ENCODE data around the gene MFF. TPM values are rescaled to one million over a fixed set of nuclear protein-coding genes. Genes with fewer than 3 reads are reported as not detected.

Gene MFF
- total and polyA plus RNA-seq, 4 experiments from 2014 or later: 58.0 to 159 (median 93.6) TPM

DNA sequence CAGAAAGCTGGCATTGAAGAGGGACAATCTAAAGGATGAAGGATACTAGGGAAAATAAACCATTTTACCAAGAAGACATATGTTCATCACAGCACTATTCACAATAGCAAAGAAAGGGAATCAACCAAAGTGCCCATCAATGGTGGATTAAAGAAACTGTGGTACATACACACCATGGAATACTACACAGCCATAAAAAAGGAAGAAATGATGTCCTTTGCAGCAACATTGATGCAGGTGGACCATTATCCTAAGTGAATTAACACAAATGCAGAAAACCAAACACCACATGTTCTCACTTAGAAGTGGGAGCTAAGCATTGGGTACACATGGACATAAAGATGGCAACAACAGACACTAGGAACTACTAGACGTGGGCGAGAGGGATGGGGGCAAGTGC lies 7.2 kb upstream of the MFF start:
- CTCF ChIA-PET (ENCODE audit: partially characterized antibody): no interaction called here
- Mint-ChIP-seq H3K27ac (no peak overlapping the region), H3K4me1 (peaks cover 0 to 5% (median under 1%) of the 10 kb centered on the region in 4 donors), H3K36me3 (peaks cover 0 to 3% of the 10 kb centered on the region in 2 donors), H3K27me3 (peaks cover 4 to 6% of the 10 kb centered on the region in 2 donors), H3K4me3 (no peak overlapping the region), H3K9me3 (peaks cover 0 to 7% (median 0%) of the 10 kb centered on the region in 8 donors)
- H3K27me3 ChIP-seq (ENCODE audit: insufficient read depth, low read length): no peaks in the 10 kb centered on the region
- no peak for DNase-seq
- H3K27ac ChIP-seq (ENCODE audit: low read depth, low read length): no peak overlapping the region
- no peaks in the 10 kb centered on the region for H3K9me3 ChIP-seq (ENCODE audit: control insufficient read depth in 1 of 2, low read length in 2 of 2)
- H3K4me1 ChIP-seq (ENCODE audit: insufficient read depth, low read length): no peaks in the 10 kb centered on the region
- intact Hi-C loops (cut with micrococcal nuclease): no loop called here
- no peak overlapping the region for H3K4me3 ChIP-seq (ENCODE audit: low read length in 2 of 2)
- POLR2A ChIA-PET (ENCODE audit: partially characterized antibody): no interaction called here
- H3K36me3 ChIP-seq (ENCODE audit: insufficient read depth, low read length): no peaks in the 10 kb centered on the region

DNA sequence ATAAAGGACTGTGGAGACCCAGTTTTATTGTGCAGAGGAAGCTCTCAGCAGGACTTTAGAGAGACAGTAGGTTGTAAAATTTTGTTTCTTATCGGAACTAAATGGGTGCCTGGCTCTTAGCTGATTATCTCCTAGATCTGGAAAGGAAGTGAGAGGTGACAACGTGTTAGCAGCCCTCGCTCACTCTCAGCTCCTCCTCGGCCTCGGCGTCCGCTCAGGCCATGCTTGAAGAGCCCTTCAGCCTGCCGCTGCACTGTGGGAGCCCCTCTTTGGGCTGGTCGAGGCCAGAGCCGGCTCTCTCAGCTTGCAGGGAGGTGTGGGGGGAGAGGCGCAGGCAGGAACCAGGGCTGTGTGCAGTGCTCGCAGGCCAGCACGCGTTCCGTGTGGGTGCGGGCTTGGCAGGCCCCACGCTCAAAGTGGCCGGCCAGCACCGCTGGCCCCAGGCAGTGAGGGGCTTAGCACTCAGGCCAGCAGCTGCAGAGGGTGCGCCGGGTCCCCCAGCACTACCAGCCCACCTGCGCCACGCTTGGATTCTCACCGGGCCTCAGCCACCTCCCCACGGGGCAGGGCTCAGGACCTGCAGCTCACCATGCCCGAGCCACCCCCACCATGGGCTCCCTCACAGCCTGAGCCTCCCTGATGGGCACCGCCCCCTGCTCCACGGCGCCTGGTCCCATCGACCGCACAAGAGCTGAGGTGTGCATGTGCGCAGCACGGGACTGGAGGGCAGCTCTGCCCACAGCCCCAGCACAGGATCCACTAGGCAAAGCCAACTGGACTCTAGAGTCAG lies 4.6 kb upstream of the MFF start:
- H3K27me3 Mint-ChIP-seq: peaks cover 4 to 6% of the 10 kb centered on the region in 2 donors
- no peak overlapping the region for H3K27ac Mint-ChIP-seq
- Histone ChIP-seq H3K36me3 (ENCODE audit: insufficient read depth, low read length) (no peaks in the 10 kb centered on the region), H3K4me1 (ENCODE audit: insufficient read depth, low read length) (peaks cover 10% of the 10 kb centered on the region), H3K27ac (ENCODE audit: low read depth, low read length) (no peak overlapping the region), H3K9me3 (ENCODE audit: control insufficient read depth in 1 of 2, low read length in 2 of 2) (no peaks in the 10 kb centered on the region), H3K4me3 (ENCODE audit: low read length in 2 of 2) (no peak overlapping the region), H3K27me3 (ENCODE audit: insufficient read depth, low read length) (no peaks in the 10 kb centered on the region)
- H3K9me3 Mint-ChIP-seq: peaks cover 0 to 8% (median under 1%) of the 10 kb centered on the region in 8 donors
- CTCF ChIA-PET (ENCODE audit: partially characterized antibody): interaction anchor here (1.2 kb wide), 1 partner anchor 14 kb away, joined by 4 read pairs; no protein-coding TSS in a partner anchor
- peaks cover 7 to 27% (median 12%) of the 10 kb centered on the region in 4 donors for H3K4me1 Mint-ChIP-seq
- intact Hi-C loops (cut with micrococcal nuclease): no loop called here
- H3K36me3 Mint-ChIP-seq: peaks cover 3 to 6% of the 10 kb centered on the region in 2 donors
- no peak for DNase-seq
- POLR2A ChIA-PET (ENCODE audit: partially characterized antibody): no interaction called here
- no peak overlapping the region for H3K4me3 Mint-ChIP-seq

DNA sequence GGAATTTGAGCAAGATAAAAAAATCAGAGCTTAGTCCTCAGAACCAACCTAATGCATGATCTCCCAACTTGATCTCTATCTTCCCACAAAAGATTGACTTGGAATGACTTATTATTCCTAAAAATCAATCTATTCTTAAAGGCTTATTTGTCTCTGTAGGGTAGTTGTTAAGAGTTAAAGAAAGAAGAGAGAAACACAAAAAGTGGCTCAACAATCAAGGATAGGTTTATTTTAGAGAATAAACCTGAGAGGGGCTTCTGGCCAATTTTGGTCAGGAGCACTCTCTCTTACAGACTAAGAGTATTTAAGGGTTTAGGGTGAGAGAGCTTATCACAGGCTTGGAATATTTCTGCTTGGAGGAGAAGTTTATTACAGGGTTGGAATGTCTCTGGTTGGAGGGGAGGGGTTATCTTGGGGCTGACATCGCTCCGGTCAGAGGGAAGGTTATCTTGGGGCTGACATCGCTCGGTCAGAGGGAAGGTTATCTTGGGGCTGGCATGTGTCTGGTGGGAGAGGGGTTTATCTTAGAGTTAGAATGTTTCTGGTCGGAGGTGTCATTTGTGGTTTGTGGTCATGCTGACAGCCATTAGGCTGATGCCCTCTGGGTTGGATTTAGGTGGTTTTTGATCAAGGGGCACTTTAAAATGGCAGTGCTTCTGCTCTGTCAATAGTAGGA lies 2.4 kb upstream of the MFF start:
- Histone ChIP-seq H3K4me3 (ENCODE audit: low read length in 2 of 2) (no peak overlapping the region), H3K27ac (ENCODE audit: low read depth, low read length) (no peak overlapping the region), H3K4me1 (ENCODE audit: insufficient read depth, low read length) (peaks cover 30% of the 10 kb centered on the region), H3K9me3 (ENCODE audit: control insufficient read depth in 1 of 2, low read length in 2 of 2) (no peaks in the 10 kb centered on the region), H3K27me3 (ENCODE audit: insufficient read depth, low read length) (no peaks in the 10 kb centered on the region), H3K36me3 (ENCODE audit: insufficient read depth, low read length) (no peaks in the 10 kb centered on the region)
- ChIA-PET CTCF (ENCODE audit: partially characterized antibody) (no interaction called here), POLR2A (ENCODE audit: partially characterized antibody) (no interaction called here)
- Mint-ChIP-seq H3K27me3 (peaks cover 1 to 3% of the 10 kb centered on the region in 2 donors), H3K27ac (peak overlapping the region in 3 of 7 donors; percentile 1 to 52 (median 18)), H3K36me3 (peaks cover 3 to 6% of the 10 kb centered on the region in 2 donors), H3K9me3 (peaks cover 0 to 6% (median under 1%) of the 10 kb centered on the region in 8 donors), H3K4me1 (peaks cover 12 to 46% (median 27%) of the 10 kb centered on the region in 4 donors), H3K4me3 (peak overlapping the region in 1 of 8 donors; percentile 32)
- intact Hi-C loops (cut with micrococcal nuclease): no loop called here
- DNase-seq: no peak

DNA sequence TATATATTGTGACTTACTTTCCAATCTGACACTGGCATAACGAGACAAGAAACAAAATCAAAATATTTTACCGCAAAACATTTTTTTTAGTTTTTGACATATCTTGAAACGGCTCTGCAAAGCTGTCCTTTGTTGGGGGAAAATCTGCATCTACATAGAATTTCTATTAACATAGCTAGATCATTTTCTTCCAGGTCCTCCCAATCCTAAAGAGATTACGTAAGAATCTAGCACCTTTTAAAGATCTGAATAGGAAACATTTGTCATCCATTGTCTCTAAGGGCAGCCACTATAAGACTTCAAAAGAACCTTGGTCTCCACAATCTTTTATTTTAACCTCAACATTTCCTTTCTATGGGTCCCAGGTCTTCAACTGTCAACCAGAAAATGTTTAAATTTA lies 1.2 kb upstream of the MFF start:
- no peak for DNase-seq
- Mint-ChIP-seq H3K9me3 (peaks cover 0 to 3% (median 0%) of the 10 kb centered on the region in 8 donors), H3K4me3 (peak overlapping the region in 7 of 8 donors; percentile 20 to 97 (median 45)), H3K36me3 (peaks cover 3 to 10% of the 10 kb centered on the region in 2 donors), H3K4me1 (peaks cover 20 to 57% (median 36%) of the 10 kb centered on the region in 4 donors), H3K27me3 (peaks cover 0 to 1% of the 10 kb centered on the region in 2 donors), H3K27ac (peak overlapping the region in 2 of 7 donors; percentile 69 to 95)
- POLR2A ChIA-PET (ENCODE audit: partially characterized antibody): no interaction called here
- no peaks in the 10 kb centered on the region for H3K27me3 ChIP-seq (ENCODE audit: insufficient read depth, low read length)
- peaks cover 30% of the 10 kb centered on the region for H3K4me1 ChIP-seq (ENCODE audit: insufficient read depth, low read length)
- H3K36me3 ChIP-seq (ENCODE audit: insufficient read depth, low read length): no peaks in the 10 kb centered on the region
- intact Hi-C loops (cut with micrococcal nuclease): loop anchor here (2.0 kb wide), 1 partner anchor 139 kb away; no protein-coding TSS in a partner anchor
- no peaks in the 10 kb centered on the region for H3K9me3 ChIP-seq (ENCODE audit: control insufficient read depth in 1 of 2, low read length in 2 of 2)
- H3K27ac ChIP-seq (ENCODE audit: low read depth, low read length): no peak overlapping the region
- CTCF ChIA-PET (ENCODE audit: partially characterized antibody): no interaction called here
- no peak overlapping the region for H3K4me3 ChIP-seq (ENCODE audit: low read length in 2 of 2)

DNA sequence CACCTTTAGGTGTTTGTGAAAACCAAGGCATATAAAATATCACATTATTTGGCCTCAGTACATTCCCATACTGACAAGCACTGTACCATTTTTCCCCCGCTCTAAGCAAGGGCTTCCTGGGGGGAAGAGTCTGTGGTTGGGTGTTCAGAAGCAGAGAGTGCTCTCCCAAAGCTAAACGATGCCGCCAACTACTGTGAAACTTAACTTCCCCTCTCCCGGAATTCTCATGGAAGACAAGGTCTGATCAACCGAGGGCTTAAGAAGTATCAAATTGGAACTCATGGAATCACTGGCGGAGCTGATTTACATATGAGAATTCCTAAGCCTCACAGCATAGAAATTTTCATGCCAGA lies 433 bp upstream of the MFF start:
- Histone ChIP-seq H3K36me3 (ENCODE audit: insufficient read depth, low read length) (no peaks in the 10 kb centered on the region), H3K27ac (ENCODE audit: low read depth, low read length) (peak overlapping the region; percentile 84), H3K27me3 (ENCODE audit: insufficient read depth, low read length) (no peaks in the 10 kb centered on the region), H3K4me1 (ENCODE audit: insufficient read depth, low read length) (peaks cover 30% of the 10 kb centered on the region), H3K4me3 (ENCODE audit: low read length in 2 of 2) (peak overlapping the region; percentile 45 to 85), H3K9me3 (ENCODE audit: control insufficient read depth in 1 of 2, low read length in 2 of 2) (no peaks in the 10 kb centered on the region)
- no peak for DNase-seq
- intact Hi-C loops (cut with micrococcal nuclease): loop anchor here (2.0 kb wide), 1 partner anchor 138 kb away; no protein-coding TSS in a partner anchor
- peaks cover 21 to 59% (median 36%) of the 10 kb centered on the region in 4 donors for H3K4me1 Mint-ChIP-seq
- peaks cover 0 to 3% (median 0%) of the 10 kb centered on the region in 8 donors for H3K9me3 Mint-ChIP-seq
- H3K36me3 Mint-ChIP-seq: peaks cover 7 to 16% of the 10 kb centered on the region in 2 donors
- POLR2A ChIA-PET (ENCODE audit: partially characterized antibody): interaction anchor here (1.7 to 2.1 kb wide), 2 partner anchors 11 to 25 kb away, joined by 6 to 7 read pairs; no protein-coding TSS in a partner anchor
- CTCF ChIA-PET (ENCODE audit: partially characterized antibody): no interaction called here
- peak overlapping the region; percentile 83 to 95 (median 92) for H3K27ac Mint-ChIP-seq
- H3K27me3 Mint-ChIP-seq: peaks cover 0 to under 1% of the 10 kb centered on the region in 2 donors
- H3K4me3 Mint-ChIP-seq: peak overlapping the region; percentile 88 to 97 (median 96)

DNA sequence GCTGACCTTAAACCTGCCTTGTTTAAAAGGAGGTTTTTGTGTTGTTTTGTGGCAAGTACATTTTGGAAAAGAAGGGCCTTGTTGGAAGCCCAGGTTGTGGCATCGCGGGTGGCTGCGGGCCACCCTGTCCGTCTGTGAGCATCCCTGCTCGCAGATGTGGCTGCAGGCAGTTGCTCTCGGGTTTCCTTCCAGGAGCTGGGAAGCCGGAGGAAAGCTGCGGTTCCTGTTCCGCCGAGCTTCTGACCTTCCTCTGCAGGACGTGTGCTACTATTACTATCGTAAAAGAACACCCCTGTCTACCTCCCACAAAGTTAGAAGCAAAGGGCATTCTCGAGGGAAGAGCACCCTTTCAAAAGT lies 766 bp downstream of the MFF start:
- DNase-seq: peak in 1 of 5 donors; percentile 40
- intact Hi-C loops (cut with micrococcal nuclease): loop anchor here (1.0 to 5.0 kb wide), 4 partner anchors 89 to 535 kb away; partner anchors contain the start of gene RHBDD1
- H3K4me3 ChIP-seq (ENCODE audit: low read length in 2 of 2): peak overlapping the region; percentile 85 to 91

More for the DNA sequence above, 766 bp downstream of the MFF start:
- peaks cover 21 to 59% (median 37%) of the 10 kb centered on the region in 4 donors for H3K4me1 Mint-ChIP-seq
- H3K36me3 Mint-ChIP-seq: peaks cover 10 to 23% of the 10 kb centered on the region in 2 donors
- peak overlapping the region; percentile 95 to 97 (median 96) for H3K4me3 Mint-ChIP-seq
- CTCF ChIA-PET (ENCODE audit: partially characterized antibody): no interaction called here
- POLR2A ChIA-PET (ENCODE audit: partially characterized antibody): interaction anchor here (1.7 to 2.1 kb wide), 2 partner anchors 10 to 24 kb away, joined by 6 to 7 read pairs; no protein-coding TSS in a partner anchor
- H3K4me1 ChIP-seq (ENCODE audit: insufficient read depth, low read length): peaks cover 30% of the 10 kb centered on the region
- H3K27me3 Mint-ChIP-seq: no peaks in the 10 kb centered on the region
- peaks cover 0 to 3% (median 0%) of the 10 kb centered on the region in 8 donors for H3K9me3 Mint-ChIP-seq
- peak overlapping the region; percentile 84 for H3K27ac ChIP-seq (ENCODE audit: low read depth, low read length)
- no peaks in the 10 kb centered on the region for H3K9me3 ChIP-seq (ENCODE audit: control insufficient read depth in 1 of 2, low read length in 2 of 2)
- no peaks in the 10 kb centered on the region for H3K36me3 ChIP-seq (ENCODE audit: insufficient read depth, low read length)
- peak overlapping the region; percentile 91 to 98 (median 96) for H3K27ac Mint-ChIP-seq
- no peaks in the 10 kb centered on the region for H3K27me3 ChIP-seq (ENCODE audit: insufficient read depth, low read length)
